Activated naive CD8-positive, alpha-beta T cell treated with anti-CD3 and anti-CD28 coated beads, Interleukin-2, amount 50 U/mL, for 16 hours (primary cell): ENCODE measurements around the gene ZNF805.
"Not testable (repeated sequence)": the region's sequence is repeated elsewhere in the genome, so short reads cannot be mapped to it uniquely, and the experiment has no call there.

Experiments used
- DNase-seq: peaks from one replicate; pipeline ENCODE4 v3.0.0-alpha.2; 2020; ENCODE audit warnings: low read depth, low spot score

Gene ZNF805

DNA sequence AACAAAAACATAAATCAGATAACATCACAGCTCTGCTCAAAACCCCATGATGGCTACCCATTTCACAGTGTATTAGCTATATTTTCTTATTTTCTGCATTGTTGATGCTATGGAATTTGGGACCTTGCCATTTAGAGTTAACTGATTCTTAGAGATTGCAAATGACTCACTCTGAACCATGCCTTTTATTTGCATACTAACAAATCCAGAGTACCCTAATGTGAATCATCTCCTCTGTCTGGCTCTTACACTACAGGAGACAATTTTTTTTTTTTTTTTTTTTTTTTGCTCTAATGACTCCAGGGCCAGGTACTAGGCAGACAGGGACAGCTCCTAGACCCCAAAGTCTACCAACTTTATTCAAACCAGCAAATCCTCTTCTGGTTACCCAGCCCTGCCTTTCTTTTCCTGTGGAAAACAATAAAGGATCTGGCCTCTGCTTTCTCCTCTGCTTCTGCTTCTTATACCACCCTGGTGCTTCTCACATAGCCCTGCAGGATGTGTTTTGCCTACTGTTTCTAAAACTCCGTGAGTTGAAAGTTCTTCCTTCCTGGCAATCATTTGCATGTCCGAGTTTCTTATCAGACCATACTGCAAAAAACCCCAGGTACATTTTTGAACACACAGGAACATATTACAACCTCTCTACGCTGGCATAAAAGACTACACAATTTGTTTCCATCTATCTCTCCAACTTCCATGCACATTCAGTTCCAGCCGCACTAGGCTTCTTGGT lies 29.3 kb downstream of the ZNF805 start:
- no peak for DNase-seq

DNA sequence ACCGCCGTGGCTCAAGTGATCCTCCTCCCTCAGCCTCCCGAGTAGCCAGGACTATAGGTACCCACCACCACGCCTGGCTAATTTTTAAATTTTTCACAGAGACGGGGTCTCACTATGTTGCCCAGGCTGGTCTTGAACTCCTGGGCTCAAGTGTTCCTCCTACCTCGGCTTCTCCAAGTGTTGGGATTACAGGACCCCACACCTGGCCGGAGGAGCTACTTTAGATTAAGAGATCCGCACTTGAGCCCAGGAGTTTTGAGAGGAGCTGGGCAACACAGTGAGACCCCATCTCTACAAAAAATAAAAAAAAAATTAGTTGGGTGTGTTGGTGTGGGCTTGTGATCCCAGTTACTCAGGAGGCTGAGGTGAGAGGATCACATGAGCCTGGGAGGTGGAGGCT lies 30.8 kb downstream of the ZNF805 start:
- DNase-seq = no peak

DNA sequence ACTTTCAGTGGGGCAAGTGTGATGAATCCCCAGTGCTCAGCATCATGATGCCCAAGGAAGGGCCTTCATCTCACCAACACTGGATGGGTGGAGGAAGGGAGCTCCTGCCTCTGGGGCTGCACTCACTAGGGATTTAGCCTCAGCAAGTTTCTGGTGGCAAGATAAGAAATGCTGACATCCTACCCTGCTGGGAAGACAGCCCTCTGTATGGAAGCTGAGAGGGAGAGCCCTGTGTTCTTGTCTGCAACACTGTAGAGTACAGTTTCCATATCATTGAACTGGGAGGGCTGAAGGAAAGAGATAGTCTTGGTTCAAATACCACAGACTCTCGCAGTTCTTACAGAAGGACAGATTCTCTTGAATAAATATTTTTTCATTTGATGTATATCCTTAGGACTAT lies 32.6 kb downstream of the ZNF805 start:
- no peak for DNase-seq

DNA sequence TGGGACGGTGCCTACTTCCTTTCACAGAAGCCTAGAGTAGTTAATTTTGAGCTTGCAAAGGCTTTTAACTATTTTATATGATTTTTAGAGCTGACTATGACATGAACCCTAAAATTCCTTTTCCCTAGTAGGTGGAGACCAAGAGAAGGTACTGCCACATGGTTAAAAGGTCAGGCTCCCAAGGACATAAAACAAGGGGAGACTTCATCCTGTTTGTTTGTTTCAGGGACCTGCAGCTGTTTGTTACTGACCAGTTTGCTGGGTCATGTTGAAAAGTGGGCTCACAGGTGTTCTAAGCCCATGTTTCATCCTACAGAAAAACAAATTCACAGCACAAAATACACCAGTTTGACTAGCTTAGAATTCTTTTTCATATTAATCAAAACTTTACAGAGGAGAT lies 36.0 kb downstream of the ZNF805 start:
- DNase-seq = no peak

DNA sequence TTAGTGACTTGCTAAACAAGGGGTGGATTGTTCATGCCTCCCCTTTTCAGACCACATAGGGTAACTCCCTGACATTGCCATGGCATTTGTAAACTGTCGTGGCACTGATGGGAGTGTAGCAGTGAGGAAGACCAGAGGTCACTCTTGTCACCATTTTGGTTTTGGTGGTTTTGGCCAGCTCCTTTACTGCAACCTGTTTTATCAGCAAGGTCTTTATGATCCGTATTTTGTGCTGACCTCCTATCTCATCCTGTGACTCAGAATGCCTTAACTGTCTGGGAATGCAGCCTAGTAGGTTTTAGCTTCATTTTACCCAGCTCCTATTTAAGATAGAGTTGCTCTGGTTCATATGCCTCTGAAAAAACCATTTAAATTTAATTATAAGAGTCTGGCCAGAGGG lies 38.0 kb downstream of the ZNF805 start:
- DNase-seq = not testable (repeated sequence)

DNA sequence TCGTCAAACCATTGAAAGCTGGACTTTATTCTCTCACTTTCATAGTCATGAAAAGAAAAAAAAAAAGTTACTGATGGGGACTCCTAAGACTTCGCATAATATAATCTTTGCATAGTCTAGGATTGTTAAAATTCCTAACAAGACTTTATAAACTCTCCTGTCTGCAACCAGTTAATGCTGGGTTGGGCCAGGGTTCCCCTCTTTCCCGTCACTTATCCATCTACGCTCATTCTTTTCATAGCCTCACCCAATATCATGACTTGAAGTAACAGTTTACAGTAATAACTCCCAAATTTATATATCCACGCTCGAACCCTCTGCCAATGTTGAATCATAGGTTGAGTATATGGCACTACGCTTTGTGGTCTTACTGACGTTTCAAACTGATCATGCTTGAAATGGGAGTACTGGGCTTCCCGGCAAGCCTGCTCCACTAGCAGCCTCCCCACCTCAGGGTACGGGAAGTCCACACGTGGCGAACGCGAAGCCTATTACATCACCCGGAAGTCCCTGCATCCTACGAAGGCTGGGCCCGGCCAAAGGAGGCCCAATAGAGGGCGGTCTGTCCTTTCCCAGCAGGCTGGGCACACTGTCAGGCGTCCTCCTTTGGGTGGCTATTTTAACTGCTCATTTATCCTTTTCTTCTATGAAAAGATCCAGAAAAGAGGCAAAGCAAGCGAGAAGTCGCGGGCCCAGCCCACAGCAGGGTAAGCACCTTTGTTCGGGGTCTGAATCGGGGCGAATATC lies 39.2 kb downstream of the ZNF805 start:
- peak; percentile 64 for DNase-seq

DNA sequence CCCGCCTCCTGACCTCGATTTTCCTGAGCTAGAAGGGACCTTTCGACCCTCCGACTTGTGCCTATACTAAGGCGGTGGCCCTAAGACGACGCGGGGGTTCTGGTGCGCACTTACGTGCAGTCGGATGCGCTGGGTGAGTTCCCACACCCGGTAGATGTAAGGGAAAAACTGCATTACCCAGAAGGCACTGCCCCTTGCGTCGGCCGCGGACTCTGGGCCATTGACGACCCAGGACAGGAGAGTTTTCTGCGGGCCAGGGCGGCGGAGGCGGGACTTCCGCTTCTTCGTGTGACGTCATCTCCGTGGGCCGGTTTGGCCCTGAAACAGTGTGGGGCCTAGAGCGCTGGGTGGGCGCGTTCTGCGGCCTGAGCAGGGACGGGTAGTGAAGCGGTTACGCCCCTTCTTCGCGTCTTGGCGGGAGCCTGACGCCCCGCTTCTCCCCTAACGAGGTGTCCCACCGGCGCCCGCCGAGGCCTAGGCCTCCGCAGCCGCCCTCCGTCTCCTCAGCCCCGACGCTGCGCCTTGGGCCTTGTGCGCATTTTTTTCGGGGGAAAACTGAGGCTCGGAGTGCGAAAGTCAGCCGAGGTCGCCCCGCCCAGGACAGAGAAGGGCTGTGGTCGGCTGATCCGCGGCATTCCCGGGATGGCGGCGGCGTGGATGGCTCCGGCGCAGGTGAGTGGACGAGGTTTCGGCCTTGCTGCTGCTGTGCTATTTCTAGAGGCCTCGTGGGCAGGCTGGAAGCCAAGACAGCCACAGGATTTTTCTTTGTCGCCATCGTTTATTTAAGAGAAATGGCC lies 39.9 kb downstream of the ZNF805 start, which contains the start of gene ZNF460:
Gene ZNF460 (plus strand): TSS at position 321 of the 797 bp plus-strand sequence. CDS start 322 bp downstream, at position 643.
- peak; percentile 95 for DNase-seq

DNA sequence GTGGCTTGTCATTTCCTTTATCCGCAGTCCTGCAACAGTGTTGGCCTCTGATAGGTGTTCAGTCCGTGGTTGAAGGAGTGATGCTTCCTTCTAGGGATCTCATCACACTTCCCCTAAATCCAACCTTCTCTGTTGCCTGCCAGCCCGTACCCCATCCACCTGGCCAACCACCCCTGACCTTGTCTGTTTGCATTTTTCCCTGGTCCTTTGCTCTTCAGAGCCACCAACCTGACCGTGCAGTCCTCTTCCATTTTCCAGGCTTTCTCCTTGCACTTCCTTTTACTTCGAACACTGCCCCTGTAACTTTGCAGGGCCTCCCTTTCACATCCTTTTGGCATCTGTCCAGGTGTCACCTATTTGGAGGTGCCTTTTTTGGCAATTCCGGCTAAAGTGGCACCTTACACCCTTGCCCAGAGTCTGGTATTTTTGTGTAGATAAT lies 40.5 kb downstream of the ZNF805 start:
- DNase-seq = no peak

DNA sequence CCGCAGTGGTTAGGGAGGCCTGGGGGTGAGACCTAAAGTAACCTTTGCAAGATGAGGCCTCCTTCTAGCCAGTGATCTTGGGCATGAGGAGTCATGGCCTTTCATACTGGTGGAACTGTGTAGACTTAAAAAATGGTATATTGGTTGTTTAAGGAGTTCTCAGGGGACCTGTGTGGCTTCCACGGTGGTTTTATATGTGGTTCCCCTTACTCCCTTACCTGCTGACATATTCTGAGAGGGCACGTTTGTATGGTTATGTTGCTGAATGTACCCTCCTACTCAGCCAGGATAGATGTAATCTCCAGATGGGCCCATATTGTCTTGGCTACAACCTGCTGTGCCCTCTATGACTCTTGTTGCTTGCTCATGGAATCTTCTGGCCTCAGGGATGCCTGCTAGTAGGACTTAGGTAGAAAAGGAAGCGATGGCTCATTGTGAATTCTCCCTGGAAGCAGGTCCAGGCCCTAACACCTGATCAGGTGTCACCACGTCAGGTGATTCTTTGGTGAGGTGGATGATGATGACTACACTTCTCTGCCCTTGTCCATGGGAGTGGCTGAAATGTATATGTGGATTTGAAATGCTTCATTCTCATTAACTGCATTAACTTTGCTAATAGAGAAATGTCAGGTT lies 41.7 kb downstream of the ZNF805 start:
- DNase-seq = no peak

DNA sequence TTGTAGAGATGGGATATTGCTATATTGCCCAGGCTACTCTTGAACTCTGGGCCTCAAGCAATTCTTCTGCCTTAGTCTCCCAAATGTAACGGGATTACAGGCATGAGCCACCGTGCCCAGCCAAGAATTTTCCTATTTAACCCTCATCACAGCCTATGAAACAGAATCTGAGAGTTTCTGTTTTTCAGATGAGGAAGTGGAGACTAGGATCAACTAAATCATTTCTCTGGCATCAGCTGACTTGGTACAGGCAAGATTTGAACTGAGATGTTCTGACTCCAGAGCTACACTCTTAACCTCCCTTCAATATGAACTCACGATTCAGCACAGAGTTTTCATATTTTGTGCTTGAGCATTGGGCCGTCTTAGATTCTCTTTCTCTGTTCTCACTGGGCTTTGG lies 47.9 kb downstream of the ZNF805 start:
- no peak for DNase-seq

DNA sequence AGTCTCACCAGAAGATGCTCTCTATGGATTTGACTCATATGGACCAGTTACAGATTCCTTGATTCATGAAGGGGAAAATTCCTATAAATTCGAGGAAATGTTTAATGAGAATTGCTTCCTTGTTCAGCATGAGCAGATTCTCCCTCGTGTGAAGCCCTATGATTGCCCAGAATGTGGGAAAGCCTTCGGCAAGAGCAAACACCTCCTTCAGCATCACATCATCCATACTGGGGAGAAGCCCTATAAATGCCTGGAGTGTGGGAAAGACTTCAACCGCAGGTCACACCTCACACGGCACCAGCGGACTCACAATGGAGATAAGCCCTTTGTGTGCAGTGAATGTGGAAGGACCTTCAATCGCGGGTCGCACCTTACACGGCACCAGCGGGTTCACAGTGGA lies 50.5 kb downstream of the ZNF805 start:
- DNase-seq = no peak

DNA sequence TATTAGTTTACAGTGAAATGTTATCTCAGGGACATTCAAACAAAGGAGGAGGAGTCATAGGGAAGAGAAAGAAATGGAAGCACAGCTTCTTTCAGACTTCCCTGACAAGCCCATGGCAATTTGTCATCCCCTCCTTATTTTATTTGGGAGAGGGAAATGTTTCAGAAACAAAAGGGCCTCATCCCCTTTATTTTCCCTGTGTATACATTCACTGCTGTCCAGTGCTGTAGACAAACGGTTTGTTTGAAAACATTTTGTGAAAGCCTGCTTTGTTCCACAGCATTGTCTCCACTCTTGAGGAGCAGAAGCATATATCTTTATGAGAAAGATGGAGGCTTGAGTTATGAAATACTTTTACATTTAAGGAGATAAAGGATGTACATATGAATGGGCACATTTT lies 52.1 kb downstream of the ZNF805 start:
- no peak for DNase-seq

DNA sequence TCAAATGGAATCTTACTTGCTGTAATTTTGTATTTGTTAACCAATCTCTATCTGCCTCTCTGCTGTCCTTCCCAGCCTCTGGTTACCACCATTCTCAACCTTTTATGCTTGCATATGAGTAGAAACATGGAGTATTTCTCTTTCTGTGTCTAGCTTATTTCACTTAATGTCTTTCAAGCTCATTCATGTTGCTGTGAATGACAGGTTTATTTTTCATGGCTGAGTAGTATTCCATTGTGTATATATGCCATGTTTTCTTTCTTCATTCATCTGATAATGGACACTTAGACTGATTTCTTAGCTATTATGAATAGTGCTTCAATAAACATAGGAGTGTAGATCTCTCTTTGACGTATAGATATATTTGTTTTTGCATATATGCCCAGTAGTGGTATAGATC lies 53.3 kb downstream of the ZNF805 start:
- DNase-seq = no peak

DNA sequence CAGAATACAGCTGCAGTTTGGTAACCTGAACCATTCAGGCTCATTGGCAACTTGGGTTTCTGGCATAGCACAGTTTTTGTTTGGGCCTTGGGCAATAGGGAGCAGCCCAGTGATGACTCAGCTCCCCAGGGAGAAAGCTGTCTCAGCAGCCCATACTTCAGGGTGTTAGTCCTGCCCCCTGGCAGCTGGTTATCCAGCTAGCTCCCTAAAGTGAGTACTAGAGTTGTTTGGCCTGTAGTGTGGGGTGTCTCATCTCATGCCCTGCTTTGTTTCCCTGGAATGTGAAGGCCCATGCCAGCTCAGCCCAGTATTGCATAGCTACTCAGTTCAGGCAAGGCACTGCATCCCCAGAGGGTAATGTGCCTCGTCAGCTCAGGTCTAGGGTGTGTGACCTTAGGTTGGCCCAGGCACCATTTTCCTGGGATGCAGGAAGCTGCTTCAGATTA lies 61.6 kb downstream of the ZNF805 start:
- DNase-seq = no peak

DNA sequence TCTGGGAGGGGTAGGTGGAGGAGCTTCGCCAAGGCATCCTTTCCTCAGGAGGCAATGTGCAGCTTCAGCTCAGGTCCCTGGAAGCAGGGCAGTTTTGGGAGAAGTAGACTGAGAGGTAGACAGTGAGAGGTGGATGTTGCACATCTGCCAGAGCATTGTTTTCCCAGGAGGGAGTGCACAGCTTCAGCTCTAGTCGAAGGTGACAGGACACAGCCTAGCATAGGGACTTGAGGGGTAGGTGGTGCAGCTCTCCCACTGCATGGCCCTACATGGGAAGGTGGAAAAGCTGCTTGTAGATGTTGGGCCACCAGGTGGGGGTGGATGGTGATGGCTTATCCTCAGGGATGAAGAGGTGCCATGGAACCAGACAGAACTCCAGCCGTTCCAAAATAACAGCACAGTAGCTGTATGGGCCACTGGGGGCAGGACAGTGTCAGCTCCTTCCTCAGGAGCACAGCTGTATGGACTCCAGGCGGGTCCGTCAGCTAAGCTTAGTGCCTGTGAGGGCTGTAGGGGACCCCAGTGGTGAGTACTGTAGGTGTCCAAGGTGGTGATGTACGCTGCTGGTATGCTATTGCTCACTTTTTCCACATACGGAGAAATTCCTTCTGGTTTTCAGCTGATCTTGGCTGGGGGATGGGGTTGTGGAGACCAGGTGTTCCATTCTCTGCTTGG lies 62.4 kb downstream of the ZNF805 start:
- no peak for DNase-seq
